HL-60 (cell line): ENCODE measurements around the gene UCHL3.

Experiments
- DNase-seq, 2 experiments: peaks; one replicate each; pipeline ENCODE4 v3.0.0-alpha.2; 2010 to 2020; ENCODE audit warnings: low read depth in 1 of 2, low spot score in 1 of 2
- H3K27ac ChIP-seq: fragments of 250-450 bp; sonication (Bioruptor Pico); replicated peaks from 2 replicates; pipeline ENCODE4 v1.5.1; 2020; ENCODE audit warnings: mild to moderate bottlenecking, moderate library complexity
- H3K27me3 ChIP-seq: fragments of 250-450 bp; sonication (Bioruptor Pico); 2 replicates; pipeline ENCODE4 v1.5.1; 2021; ENCODE audit warnings: mild to moderate bottlenecking, moderate library complexity; ENCODE audit not compliant: insufficient read depth, poor library complexity, severe bottlenecking
- H3K4me3 ChIP-seq: replicated peaks from 2 replicates; pipeline ENCODE4 v1.5.1; 2011; ENCODE audit warnings: mild to moderate bottlenecking, control low read depth, low read length; ENCODE audit not compliant: insufficient read depth
- GABPA ChIP-seq: IDR thresholded peaks from 2 replicates; pipeline ENCODE4 v1.6.1; 2012; ENCODE audit warnings: low read depth
- POLR2AphosphoS5 ChIP-seq: IDR thresholded peaks from 2 replicates; pipeline ENCODE4 v1.6.1; 2012; ENCODE audit warnings: low read depth
- SPI1 ChIP-seq: IDR thresholded peaks from 2 replicates; pipeline ENCODE4 v1.6.1; 2012; ENCODE audit warnings: low read depth, mild to moderate bottlenecking, borderline replicate concordance
- long read RNA-seq: library from polyadenylated mRNA; unstranded; transcript quantifications from one replicate; pipeline ENCODE4 v2.0.0, GENCODE V29; 2020
- TF ChIP-seq, protein P1 (sequence below): IDR thresholded peaks from 2 replicates; pipeline ENCODE4 v1.6.1; 2012; ENCODE audit warnings: low read depth; ENCODE audit not compliant: insufficient replicate concordance
- TF ChIP-seq, protein P2 (sequence below): IDR thresholded peaks from one replicate; pipeline ENCODE4 v1.5.1; 2011; ENCODE audit warnings: low read length, control low read depth, inconsistent platforms; ENCODE audit not compliant: insufficient read depth

UCHL3 gene
- long read RNA-seq, partial matches to known transcripts: 12 of 18 reads
- long read RNA-seq, other reads (novel, unspliced or antisense): 3 of 18 reads

DNA sequence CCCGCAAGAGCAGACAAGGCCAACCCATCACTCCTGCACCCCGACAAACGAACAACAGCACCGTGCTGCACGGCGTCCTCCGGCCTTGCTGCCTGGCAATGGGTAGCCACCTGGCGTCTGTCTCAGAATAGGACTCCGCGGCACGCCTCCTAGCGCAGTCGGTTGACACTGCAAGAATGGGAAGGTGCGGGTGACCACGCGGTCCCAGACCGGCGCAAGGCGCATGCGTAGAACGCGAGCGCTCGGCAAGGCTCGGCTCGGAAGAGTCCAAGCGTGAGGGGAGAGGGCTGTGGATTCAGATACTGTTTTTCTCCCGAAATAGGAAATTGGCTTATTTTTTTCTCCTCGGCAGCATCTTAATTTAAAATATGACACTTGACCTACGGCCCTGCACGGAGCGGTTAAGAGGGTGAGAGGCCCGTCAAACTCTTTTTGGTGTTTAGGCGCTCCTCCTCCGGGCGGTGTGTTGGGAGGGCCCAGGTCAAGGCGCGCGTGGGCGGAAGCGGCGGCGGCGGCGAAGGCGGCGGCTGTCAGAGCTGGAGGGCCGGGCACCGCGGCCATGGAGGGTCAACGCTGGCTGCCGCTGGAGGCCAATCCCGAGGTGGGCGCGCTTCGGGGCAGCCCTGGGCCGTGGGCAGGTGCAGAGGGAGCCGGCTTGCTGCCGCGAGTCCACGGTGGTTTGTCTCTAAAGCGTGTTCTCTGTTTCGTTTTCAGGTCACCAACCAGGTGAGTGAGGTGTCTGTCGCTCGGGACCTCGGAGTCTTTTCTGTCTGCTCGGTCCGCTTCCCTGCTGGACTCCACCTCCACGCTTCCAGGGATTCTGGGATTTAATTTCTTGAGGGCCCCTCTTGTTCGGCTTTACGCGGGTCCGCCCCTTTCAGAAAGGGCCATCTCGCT lies at the start of gene UCHL3:
Gene UCHL3 (plus strand): TSS at position 530 of the 897 bp plus-strand sequence. CDS start 30 bp downstream, at position 560.
- TF ChIP-seq SPI1 (no peak), GABPA (no peak), POLR2AphosphoS5 (peak; percentile 80; the same call in 1 of the 2 replicates)
- TF ChIP-seq, protein P1, sequence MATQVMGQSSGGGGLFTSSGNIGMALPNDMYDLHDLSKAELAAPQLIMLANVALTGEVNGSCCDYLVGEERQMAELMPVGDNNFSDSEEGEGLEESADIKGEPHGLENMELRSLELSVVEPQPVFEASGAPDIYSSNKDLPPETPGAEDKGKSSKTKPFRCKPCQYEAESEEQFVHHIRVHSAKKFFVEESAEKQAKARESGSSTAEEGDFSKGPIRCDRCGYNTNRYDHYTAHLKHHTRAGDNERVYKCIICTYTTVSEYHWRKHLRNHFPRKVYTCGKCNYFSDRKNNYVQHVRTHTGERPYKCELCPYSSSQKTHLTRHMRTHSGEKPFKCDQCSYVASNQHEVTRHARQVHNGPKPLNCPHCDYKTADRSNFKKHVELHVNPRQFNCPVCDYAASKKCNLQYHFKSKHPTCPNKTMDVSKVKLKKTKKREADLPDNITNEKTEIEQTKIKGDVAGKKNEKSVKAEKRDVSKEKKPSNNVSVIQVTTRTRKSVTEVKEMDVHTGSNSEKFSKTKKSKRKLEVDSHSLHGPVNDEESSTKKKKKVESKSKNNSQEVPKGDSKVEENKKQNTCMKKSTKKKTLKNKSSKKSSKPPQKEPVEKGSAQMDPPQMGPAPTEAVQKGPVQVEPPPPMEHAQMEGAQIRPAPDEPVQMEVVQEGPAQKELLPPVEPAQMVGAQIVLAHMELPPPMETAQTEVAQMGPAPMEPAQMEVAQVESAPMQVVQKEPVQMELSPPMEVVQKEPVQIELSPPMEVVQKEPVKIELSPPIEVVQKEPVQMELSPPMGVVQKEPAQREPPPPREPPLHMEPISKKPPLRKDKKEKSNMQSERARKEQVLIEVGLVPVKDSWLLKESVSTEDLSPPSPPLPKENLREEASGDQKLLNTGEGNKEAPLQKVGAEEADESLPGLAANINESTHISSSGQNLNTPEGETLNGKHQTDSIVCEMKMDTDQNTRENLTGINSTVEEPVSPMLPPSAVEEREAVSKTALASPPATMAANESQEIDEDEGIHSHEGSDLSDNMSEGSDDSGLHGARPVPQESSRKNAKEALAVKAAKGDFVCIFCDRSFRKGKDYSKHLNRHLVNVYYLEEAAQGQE: peak; percentile 21
- TF ChIP-seq, protein P2, sequence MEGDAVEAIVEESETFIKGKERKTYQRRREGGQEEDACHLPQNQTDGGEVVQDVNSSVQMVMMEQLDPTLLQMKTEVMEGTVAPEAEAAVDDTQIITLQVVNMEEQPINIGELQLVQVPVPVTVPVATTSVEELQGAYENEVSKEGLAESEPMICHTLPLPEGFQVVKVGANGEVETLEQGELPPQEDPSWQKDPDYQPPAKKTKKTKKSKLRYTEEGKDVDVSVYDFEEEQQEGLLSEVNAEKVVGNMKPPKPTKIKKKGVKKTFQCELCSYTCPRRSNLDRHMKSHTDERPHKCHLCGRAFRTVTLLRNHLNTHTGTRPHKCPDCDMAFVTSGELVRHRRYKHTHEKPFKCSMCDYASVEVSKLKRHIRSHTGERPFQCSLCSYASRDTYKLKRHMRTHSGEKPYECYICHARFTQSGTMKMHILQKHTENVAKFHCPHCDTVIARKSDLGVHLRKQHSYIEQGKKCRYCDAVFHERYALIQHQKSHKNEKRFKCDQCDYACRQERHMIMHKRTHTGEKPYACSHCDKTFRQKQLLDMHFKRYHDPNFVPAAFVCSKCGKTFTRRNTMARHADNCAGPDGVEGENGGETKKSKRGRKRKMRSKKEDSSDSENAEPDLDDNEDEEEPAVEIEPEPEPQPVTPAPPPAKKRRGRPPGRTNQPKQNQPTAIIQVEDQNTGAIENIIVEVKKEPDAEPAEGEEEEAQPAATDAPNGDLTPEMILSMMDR: peak; percentile 63
- no peaks in the 10 kb centered on the region for H3K27me3 ChIP-seq
- DNase-seq: peak; percentile 91 to 99
- H3K27ac ChIP-seq: peak within 1 kb of the TSS; percentile 99
- H3K4me3 ChIP-seq: peak within 1 kb of the TSS; percentile 68

DNA sequence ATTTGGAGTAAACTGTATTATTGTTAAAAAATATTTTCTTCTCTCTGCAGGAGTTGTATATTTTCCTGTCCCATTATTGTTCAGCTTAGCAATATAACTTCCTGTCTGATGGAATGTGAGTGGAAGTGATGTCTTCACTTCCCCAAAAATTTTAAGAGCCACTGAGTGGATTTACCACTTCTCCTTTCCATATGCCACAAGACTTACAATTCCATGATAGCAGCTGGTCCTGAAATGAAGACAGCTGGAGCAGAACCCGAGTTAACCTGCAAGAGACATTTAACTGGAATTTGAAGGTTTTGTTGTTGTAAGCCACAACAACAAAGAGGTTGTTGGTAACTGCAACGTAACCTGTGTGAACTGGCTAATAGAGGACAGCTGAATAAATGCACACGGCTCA lies 44.3 kb upstream of the UCHL3 start:
- Histone ChIP-seq H3K4me3 (no peak overlapping the region), H3K27me3 (no peaks in the 10 kb centered on the region), H3K27ac (peak overlapping the region; percentile 66)
- DNase-seq: peak; percentile 57 to 89
- TF ChIP-seq, protein P2: no peak
- TF ChIP-seq, protein P1: peak; percentile 68
- TF ChIP-seq GABPA (peak; percentile 54; the same call in 1 of the 2 replicates), SPI1 (peak; percentile 100), POLR2AphosphoS5 (peak; percentile 92)

DNA sequence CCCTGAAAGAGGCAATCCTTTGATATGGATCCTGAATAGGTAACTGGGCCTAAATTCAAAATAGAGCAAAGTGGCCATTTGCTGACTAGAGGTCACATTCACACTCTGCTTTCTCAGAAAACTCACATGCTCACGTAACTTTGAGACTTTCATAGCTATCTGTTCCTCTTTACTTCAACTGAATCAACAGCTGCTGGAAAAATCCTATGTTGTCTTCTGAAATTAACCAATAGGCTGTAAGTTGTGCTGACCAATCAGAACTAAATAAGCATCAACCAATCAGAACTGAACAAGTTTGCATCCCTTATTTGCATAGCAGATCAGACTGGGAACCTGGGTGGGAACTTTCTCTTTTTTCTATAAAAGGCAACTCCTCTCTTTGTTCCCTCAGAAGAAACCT lies 43.6 kb upstream of the UCHL3 start:
- DNase-seq: peak; percentile 34 to 43
- H3K27ac ChIP-seq: peak overlapping the region; percentile 66
- no peaks in the 10 kb centered on the region for H3K27me3 ChIP-seq
- TF ChIP-seq, protein P2: no peak
- TF ChIP-seq SPI1 (peak; percentile 48; the same call in 1 of the 2 replicates), POLR2AphosphoS5 (no peak)
- TF ChIP-seq, protein P1: no peak
- no peak overlapping the region for H3K4me3 ChIP-seq
